GM18861 (cell line): ENCODE results near the gene NOVA2.

Experiments
- ATAC-seq: cut with Tn5 transposase; IDR thresholded peaks from one replicate; pipeline ENCODE4 v1.9.1; 2021; ENCODE audit not compliant: unreplicated experiment

NOVA2 gene

DNA sequence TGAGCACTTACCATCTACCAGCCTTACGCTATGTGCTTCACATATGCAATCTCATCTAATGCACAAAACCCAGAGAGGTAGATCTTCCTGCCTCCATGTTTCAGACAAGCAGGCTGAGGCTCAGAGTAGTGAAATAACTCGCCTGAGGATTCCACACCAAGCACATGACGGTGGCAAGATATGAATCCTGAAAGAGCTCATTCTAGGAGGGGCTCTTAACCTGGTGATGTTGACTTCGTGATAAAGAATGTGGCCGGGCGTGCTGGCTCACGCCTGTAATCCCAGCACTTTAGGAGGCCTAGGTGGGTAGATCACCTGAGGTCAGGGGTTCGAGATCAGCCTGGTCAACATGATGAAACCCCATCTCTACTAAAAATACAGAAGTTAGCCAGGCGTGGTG, 5.0 kb downstream of the NOVA2 start:
- ATAC-seq: no peak

DNA sequence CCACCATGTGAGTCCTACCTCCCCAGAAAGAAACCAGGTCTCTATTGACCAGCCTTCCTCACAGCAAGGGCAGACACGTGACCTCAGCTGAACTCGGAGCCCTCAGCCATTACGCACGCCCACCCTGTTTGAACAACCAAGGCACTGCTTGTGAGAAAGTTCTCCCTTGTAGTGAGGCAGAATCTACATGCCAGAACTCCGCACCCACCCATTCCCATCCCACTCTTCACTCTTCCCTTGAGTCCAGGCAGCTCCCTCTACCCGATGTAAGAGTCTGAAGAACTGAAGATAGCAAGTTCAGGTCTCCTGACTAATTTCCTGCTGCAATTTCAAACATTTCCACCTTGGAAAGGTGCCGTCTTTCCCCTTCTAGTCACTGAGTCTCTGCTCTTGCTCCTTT, 6.4 kb downstream of the NOVA2 start:
- ATAC-seq: no peak

DNA sequence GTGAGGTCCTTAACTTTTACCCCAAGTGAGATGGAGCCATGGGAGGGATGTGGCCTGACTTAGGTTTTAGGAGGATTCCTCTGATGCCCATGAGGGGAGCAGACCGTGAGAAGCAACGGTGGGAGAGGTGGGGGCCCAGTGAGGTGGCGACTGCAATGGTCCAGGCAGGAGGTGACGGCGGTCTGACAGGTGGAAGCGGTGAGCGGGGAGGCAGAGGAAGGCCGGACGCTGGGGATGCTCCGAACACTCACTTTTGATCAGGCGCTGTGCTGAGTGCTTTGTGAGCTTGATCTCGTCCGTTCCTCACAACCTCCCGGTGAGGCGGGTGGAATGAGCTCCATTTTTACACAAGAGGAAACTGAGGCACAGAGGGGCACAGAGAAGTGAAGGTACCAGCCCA, 11.6 kb downstream of the NOVA2 start:
- ATAC-seq: no peak

DNA sequence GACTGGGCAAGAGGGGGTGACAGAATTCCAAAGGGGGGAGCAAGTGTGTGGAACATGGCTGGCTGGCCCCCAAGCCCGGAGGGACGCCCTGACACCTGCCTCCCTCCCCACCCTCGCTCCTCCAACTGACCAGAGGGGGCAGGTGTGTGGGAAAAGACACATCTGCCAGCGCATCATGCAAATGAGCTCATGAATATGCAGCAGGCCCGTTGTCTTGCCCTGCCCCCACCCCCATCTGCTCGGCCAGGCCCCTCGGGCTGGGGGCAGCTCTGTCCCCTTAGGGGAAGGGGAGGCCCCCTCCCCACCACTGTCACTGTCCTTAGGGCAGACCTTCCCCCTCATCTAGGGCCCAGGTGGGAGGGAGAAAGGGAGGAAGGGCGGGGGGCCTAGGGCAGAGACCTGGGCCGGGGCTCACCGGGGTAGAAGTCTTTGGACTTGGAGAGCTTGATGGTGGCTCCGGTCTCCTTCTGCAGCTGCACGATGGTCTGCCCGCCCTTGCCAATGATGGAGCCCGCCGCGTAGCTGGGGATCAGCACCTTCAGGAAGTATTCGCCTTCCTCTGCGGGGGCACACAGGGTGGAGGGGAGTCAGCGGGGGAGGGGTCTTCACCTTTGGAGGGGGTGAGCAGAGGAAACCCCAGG, 12.9 kb downstream of the NOVA2 start:
- ATAC-seq: no peak

DNA sequence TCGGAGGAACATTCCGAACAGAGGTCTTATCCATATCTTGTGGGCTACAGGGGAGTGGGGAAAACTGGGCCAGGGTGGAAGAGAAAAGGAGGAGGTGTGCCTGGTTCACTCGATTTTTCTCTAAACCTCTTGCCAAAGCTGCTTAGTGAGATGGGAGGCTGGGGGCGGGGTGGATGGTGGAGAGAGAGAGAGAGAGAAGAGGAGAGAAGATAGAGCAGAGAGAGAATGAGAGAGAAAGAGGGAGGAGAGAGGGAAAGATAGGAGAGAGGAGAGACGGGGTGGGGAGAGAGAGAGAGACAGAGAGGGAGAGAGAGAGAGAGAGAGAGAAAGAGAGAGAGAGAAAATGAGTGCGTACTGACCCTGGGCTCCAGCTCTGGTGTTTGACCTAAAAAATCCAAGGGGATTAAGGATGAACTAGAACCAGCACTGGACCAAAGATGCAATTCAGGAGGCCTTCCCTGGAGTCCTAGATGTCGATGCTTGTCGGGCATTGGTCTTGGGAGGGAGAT, 14.1 kb downstream of the NOVA2 start:
- no peak for ATAC-seq

DNA sequence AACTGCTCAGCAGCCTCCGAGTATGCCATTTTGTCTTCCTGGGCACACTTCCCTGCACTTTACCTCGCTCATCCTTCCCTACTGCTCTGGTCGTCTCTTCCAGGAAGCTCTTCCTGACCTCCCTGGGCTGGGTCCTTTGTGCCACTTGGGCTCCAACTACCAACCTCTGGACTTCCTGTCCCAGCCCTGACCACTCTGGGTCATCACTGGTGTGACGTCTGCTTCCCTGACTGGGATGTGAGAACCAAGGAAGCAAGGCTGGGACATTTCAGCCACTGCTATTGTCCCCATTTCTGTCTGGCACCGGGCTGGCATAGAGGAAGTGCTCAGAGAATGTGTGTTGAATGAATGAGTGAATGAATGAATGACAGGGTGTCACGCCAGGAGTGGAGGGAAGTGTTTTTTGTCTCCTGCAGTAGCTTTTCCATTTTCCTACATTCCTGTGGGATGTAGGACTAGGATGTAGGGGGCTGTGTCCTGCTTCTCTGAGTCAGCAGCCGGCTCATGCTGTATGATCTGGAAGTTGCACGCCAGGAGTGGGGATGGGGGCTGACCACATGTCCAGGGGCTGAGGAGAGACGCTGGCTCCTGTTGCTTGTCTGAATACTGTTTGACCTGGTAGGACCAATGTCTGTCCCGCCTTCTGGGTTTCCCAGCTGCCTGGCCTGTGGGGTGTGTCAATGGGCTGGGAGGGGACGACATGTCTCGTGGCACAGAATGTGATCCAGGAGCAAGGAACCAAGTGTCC, 14.7 kb downstream of the NOVA2 start:
- ATAC-seq: no peak

DNA sequence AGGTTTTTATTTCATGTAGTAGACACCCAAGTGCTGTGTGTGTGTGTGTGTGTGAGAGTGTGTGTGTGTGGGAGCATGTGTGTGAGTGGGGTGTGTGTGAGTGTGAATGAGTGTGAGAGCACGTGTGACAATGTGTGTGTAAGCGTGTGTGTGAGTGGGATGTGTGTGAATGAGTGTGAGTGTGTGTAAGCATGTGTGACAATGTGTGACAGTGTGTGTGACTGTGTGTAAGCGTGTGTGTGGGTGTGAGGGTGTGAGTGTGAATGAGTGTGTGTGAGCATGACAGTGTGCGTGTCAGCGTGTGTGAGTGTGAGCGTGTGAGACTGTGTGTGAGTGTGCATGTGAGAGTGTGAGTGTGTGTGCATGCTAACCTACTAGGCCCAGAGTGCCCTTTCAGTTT, 15.3 kb downstream of the NOVA2 start:
- ATAC-seq: no peak

DNA sequence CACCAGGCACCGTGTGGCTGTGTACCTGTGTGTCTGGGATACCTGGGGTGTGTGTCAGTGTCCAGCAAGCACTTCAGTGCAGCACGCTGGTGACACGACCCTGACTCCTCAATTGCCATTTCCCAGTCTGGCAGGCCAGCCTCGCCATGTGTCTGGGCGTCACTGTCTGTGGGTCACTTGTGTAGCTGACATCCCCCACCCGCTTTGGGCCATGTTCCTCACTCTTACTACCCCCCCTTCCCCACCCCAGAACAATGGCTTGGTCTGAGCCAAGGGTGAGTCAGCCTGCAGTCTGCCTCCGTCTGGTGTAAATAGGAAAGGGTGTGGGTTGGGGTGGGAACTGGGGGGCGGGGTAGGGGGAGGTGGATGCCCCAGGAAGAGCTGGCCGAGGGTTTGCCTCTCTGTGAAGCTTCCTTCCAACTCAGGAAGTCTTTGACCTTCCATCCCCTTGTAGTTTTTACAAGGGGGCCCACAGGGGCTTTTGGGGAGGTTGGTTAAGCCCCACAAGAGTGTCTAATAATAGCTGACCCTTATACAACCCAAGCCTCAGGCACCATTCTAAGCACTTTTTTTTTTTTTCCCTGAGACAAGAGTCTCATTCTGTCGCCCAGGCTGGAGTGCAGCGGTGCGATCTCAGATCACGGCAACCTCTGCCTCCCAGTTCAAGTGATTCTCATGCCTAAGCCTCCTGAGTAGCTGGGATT, 17.6 kb downstream of the NOVA2 start:
- no peak for ATAC-seq

DNA sequence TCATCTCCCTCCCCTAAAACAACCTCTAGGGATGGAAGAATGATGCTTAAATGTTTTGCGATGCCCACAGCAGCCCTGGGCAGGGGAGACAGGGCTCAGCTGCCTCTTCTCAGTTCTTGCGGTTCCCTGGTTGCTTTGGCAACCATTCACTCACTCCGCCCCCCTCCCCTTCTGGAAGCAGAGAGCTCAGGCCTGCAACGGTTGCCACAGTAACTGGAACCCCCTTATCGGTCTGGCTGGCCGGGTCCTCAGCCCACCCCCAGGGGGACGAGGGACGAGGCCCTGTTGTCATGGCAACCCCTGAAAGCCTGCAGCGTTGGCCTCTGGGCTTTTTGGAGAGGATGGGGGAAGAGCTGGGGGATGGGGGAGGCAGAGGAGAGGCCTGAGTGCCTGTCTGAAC, 19.5 kb downstream of the NOVA2 start:
- no peak for ATAC-seq

DNA sequence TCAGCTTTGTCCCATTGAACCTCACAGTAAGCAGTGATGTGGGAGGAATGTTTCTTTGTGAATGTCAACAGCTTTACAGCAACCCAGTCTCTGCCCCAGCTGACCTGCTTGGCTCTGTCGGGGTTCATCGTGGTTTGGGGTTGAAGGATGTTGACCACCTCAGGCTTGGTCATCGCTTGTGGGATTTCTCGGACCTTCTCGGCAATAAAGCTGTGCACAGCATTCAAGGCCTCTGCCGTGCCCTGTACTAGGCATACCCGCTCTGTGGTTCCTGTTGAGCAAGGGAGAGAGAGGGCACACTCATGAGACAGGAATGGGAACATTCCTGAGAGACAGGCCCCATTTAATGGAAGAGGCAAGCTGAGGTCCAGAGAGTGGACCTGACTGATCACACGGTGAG, 20.0 kb downstream of the NOVA2 start:
- no peak for ATAC-seq

DNA sequence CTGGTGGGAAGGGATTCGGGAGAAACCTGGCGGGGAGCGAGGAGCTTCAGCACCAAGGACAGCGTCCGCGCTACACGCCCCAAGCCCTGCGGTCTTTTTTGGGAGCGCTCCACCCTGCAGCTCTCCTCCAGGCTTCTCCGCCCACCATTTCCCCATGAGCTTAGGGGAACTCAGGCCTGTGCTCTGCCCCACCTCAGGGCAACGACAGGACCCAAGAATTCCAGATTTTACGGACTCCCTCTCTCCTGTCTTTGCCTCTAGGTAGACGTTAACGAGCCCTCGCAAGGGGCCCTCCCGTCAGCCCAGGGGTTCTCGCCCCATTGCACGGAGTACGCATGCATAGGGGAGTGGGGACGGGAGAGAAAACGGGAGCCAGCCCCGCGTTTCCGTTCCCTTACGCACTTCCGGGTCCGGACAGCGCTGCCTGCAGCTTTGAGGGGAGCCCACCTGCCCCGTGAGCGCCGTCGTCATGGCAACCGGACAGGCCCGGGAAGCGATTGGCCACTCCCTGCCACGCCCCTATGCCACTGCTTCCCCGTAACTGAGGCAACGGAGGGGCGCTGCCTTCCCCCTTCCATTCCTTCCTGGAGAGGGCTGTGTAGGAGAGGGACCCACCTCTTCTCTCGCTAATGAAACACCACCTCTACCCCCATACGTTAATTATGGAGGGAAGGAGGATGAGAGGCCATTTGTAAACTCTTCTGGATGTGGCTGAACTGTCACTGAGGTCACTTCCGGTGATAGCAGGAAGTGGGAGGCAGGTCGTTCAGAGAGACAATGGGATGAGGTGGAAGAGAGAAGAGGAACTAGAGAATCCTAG, 20.8 kb downstream of the NOVA2 start:
- ATAC-seq: no peak

DNA sequence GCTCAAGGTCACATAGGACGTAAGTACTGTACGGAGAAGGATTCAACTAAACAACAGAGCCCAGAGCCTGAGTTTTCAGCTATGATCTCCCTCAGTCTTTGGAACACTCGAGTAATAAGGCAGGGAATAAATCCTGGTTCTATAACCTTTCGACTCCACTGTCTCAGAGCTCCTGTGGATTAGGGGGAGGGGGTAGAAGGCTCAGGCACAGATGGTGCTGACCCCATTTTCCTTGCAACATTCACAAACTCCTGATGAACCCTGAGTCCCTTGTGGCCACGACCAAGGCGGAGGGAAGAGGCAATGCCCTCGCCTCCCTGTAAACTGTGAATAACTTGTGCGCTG, 21.4 kb downstream of the NOVA2 start:
- no peak for ATAC-seq

DNA sequence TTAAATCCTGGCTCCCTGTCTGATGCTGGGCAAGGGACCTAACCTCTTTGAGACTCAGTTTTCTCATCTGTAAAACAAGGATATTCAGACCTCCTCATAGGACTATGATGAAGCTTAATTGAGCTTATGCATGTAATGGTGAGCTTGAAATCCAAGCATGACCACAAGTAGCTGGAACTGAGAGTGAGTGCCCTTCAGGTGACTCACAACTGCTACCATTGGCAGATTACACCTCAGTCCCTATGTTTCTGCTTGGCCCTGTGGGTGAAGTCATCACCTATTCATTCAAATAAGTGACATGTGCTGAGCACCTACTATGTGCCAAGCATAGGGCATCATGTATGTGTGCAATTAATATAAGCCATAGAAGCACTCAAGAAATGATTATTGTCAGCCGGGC, 25.7 kb downstream of the NOVA2 start:
- no peak for ATAC-seq

DNA sequence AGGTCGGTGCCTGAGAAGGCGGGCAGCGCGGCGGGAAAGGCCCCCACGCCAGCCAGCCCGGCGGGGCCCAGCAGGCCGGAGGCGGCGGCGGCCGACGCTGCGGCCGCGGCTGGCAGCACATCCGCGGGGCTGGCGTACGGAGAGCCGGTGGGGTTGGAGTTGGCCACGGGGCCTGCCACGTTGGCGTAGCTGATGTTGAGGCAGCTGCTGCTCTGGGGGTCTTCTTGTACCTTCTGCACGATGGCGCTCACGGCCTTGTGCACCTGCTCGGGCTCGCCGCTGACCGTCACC, 33.2 kb downstream of the NOVA2 start:
- no peak for ATAC-seq

DNA sequence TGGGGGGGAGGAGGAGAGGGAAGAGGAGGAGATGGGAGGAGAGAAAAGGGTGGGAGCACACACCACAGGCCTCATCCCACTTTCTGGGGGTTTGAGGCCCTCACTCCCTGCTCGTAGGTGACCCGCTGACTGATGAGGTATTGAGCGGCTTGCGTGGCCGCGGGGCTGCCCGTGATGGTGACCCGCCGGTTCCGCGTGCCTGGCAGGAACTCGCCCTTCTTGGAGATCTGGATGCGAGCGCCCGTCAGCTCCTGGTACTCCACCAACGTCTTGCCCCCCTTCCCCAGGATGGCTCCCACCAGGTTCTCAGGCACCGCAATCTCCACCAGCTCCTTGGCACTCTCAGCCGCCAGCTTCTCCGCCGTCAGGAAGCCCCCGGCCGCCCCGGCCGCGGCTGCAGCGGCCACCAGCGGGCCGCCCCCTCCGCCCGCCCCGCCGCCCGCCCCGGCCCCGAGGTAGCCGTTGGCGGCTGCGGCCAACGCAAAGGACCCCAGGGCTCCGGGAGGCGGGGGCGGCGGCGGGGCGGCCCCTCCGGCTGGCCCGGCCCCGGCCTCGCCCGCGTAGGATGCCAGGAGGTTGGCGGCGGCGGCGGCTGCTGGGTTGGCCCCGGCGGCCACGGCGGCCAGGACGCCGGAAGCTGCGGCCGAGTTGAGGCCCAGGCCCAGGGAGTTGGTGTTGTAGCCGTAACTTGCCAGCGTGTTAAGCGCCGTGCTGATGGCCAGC, 33.7 kb downstream of the NOVA2 start:
- no peak for ATAC-seq

DNA sequence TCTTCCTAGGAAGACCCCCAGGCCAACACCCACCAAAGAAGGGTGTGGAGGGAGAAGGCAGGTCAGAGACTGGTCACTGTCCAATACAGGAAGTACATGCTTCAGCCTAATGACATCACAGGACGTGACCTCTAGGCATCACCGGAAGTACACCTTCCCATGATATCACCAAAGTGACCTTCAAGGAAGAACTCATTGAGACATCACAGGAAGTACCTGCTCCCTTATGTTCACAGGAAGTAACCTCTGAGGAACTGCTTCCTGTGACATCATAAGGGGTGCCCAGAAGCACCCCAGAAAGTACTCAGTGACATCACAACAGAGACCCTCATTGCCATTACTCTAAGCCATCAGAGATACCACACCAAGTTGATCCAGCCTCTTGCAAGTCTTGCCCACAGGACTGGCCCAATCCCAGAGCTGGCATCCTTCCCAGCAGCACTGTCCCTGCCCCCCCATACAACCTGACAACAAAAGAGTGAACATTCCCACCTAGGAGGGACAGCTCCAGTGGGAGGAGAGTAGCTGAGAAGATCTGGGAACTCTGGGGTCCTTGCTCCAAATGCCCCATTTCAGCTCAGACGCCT, 34.8 kb downstream of the NOVA2 start:
- no peak for ATAC-seq

DNA sequence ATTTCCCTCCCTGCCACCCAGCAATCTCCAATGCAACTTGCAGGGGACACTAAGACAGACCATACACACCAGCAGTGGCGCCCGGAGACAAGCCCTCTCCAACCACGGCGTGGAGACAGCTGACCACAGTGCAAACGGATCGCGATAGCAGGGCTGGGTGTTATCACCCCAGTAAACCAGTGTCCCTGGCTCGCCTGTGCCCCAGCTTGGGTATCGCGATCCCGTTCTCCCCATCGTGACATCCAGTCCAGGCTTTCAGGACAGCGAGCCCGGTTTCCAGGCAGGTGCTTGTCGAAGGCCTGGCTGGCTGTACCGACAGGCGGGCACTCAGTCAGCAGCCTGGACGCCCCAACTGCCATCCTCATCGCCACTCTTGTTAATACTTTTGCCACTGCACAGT, 38.4 kb downstream of the NOVA2 start:
- ATAC-seq: no peak

DNA sequence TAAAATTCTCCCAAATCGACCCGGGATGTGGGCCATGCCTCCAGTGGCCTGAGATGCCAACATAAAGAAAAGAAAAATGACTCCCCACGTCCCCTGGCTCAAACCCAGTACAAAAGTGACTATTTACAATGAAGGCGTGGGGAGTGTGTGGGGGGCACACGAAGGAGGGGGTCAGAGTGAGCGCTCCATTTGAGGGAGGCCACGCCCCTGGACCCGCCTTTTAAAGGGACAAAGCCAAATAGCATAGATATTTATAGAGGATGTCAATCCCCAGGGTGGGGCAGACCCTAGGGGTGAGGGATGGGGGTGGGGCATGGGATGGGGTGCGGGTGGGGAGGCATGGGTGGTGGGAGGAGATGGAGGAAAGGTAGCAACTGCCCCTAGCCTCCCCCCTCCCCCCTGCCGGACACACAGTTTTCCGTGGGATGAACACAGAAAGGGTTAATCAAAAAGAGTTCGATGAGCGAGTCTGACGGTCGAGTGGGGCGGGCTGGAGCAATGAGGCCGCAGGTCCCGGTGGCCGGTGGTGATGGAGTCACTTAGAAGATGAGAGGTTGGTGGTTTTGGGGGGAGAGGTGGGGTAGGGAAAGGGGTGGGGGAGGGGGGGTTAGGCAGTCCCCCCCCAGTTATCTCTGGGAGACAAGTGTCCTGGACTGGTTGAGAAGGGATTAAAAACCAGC, 39.0 kb downstream of the NOVA2 start:
- ATAC-seq: no peak

DNA sequence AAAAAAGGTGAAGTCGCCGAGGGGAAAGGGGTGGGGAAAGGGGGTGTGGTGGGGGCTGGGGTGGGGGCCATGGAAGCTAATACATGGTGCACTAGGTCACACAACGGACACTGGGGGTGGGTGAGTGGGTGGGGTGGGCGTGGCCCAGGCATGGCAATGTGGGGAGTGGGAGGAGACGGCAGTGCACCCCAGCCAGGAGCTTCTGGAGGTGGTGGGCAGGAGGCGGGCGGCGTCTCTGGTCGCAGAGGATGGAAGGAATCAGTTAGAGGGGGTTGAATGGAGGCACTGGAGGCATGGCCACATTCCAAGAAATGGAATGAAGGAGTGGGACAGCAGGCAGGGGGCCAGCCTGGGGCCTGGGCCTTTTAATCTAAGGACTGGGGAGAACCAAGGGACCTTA, 39.9 kb downstream of the NOVA2 start:
- ATAC-seq: no peak

DNA sequence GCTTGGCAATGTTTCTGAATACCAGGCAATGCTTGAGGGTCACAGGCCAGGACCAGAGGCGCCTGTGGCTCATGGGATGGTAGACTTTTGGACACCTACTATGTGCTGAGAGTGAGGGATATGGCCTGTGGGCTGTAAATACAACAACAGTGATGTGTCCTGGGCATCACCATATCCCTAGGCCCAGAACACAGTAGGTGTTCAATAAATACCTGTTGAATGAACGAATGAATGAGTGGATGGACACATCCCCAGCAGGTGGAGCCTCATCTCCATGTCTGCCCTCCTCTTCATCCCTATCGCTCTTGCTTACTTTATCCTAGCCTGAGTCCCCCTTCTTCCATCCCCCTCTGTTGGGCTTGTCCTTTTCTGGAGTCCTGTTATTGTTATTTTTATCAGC, 42.6 kb downstream of the NOVA2 start:
- ATAC-seq: no peak
